HG02571 (cell line): Measurements from ENCODE around the gene UPK3A.
"Not testable (repeated sequence)": the region's sequence is repeated elsewhere in the genome, so short reads cannot be mapped to it uniquely, and the experiment has no call there.

Experiments used
- ATAC-seq: cut with Tn5 transposase; IDR thresholded peaks from one replicate; pipeline ENCODE4 v1.9.1; 2021; ENCODE audit warnings: mild to moderate bottlenecking, moderate library complexity; ENCODE audit not compliant: unreplicated experiment

The UPK3A gene

DNA sequence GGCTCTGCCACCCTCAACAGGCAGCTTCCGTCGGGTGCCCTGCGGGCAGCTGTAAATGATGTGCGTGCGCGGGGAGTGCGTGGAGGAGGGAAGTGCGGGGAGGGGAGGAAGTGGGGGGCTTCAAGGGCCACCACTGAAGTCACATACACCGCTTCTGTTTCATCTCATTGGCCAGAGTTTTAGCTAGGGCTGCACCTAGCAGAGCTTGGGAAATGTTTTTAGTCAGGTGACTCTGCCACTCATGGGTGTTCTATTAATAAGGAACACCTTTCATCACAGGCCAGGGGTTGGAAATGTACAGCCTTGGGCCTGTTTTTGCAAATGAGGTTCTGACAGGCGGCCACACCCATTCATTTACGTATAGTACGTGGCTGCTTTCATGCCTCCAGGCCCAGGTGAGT lies 39.6 kb downstream of the UPK3A start:
- ATAC-seq: no peak

DNA sequence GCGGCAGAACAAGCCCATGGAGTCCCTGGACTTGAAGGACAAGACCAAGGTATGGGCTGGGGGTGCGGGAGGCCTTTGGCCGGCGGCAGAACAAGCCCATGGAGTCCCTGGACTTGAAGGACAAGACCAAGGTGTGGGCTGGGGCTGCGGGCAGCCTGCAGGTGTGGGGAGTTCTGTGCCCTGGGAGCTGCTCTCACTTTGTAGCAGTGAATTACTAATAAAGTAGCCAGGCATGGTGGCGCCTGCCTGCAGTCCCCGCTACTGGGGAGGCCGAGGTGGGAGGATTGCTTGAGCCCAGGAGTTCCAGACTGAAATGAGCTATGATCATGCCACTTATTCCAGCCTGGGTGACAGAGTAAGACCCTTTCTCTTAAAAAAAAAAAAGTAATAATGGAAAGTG lies 43.5 kb downstream of the UPK3A start:
- not testable (repeated sequence) for ATAC-seq

- ATAC-seq: no peak
These were observed 44.2 kb downstream of the UPK3A start for GRCh38 chr22:45328822-45329529.

DNA sequence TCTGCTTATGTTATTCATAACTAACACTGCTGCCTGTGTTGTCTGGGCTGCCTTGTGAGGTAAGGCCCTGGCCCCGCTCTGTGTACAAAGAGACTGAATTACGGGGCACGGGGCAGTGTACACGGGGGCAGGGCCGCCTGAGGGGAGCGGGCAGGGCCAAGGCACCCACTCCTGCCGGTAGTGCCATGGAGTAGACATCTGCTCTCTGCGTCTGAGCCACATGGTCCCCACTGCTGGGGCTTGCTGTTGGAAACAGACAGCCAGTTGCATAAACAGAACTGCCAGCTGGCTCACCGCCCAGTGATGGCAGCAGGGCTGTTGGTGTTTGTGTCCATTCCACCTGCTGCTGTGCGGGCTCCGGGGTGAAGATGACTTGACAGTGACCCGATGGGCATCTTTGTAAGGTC lies 44.8 kb downstream of the UPK3A start:
- no peak for ATAC-seq

DNA sequence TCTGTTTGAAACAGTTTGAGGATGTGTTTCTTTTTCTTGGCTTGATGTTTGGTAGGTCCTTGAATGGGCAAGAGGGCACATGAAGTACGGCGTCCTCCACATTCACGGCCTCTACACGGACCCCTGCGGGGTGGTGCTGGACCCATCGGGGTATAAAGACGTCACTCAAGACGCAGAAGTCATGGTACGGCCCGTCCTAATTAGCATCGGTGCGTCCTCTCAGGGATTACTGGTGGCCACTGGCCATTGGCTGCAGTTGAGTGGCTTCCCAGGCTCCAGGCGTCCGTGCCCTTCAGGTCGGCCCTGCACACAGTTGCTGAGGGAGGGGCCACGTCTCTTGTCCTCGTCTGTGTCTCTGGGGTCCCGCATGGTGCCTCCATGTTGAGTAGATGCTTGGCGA lies 45.8 kb downstream of the UPK3A start:
- no peak for ATAC-seq

GRCh38 chr22:45331486-45331885 lies 46.7 kb downstream of the UPK3A start:
- ATAC-seq: no peak

- no peak for ATAC-seq
These were observed 47.3 kb downstream of the UPK3A start for GRCh38 chr22:45332001-45332400.

DNA sequence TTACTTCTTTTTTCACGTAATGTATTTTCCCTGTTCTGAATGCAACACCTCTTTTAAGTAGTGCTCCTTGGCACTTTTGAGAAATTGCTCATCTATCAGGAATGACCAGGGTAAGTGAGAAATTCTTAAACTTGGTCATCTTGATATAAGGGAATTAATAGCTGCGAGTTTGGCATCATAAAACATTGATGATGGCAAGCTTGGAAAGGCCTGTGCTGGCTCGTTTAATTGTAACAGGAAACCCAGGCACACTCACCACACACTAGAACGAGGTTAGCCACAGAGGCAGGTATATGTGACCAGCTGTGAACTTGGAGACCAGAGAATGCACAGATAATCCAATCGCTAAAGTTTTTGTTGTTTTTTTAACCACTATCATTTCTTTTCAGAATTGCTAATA lies 49.3 kb downstream of the UPK3A start:
- no peak for ATAC-seq

GRCh38 chr22:45334528-45334927 lies 49.8 kb downstream of the UPK3A start:
- ATAC-seq: no peak

DNA sequence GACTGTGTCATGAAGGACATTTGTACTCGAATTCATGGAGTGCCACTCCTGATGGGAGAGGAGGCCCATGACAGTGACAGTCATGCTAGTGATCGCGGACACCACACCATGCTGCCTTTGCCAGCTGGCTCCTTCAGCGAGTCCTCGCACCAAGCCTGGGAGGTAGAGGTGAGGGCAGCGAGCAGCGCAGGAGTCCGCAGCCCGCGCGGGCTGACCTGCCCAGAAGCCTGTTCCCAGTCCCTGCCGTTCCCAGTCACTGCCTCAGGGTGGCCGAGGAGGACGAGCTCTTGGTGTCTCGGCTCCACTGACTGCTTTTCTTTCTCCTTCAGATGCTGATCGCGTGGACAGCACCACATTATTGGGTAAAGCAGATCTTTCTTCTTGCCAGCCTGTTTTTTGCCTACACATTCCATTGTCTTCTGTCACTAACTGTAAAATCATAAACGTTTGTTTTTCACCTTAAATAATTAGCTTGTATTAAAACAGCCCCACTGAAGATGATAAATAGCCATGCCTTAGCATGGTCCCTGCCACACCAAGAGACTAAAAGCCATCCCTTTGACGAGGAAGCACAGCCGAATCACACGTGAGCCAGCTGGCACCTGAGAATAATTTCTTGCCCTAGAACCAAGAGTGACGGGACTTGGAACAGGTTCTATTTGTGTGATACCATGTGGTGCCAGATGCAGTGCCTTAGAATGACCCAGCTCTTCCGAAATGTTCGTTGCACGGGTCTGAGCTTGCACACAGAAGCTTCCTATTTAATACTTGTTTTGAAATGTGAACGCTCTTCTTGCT lies 50.5 kb downstream of the UPK3A start:
- ATAC-seq: no peak

DNA sequence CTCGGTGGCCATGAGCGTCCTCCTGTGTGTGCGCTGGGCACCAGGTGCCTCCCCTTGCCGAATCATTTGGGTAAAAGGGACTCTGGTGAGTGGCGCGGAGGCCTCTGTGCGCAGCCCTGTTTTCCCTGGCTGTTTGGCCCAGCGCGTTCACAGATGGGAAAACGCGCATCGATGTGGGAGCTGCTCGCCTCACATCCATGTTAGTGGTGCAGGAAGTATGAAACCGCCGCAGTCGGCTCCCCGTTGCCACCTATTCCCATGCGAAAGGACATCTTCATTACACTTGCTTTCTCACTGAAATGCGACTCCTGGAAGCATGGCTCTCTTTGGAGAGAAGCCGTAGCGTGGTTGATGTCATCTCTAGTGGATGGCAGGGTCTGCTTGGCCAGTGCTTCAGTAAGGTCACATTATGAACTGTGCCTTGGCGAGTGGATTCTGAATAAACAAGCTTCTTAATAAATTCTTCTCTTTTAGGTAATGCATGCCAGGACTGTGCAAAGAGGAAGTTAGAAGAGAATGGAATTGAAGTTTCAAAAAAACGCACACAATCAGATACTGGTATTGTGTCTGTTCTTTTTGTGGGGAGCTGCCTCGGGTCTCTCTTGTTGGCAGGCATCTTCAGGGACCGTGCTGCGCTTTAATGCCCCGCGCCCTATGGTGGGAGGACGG lies 51.2 kb downstream of the UPK3A start:
- no peak for ATAC-seq

DNA sequence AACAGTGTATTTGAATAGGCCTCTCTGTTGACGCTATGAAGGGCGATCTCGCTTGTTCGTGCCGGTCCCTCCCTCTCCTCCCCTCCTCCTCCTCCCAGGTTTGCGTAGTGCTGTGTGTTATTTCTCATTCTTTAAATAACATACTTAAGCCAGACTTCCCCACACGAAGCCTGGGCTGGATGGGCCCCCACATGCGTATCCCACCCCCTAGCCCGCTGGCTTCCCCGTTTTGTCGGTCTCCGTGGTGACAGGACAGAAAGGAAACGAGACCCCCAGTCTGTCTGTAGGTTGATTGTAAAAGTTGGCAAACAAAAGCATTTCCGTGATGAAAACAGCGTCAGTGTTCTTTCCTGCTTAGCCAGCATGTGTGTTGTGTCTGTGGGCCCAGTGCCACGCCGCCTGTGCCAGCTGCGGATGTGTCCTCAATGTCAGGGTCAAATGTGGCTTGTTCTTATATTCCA lies 52.3 kb downstream of the UPK3A start:
- ATAC-seq: no peak

DNA sequence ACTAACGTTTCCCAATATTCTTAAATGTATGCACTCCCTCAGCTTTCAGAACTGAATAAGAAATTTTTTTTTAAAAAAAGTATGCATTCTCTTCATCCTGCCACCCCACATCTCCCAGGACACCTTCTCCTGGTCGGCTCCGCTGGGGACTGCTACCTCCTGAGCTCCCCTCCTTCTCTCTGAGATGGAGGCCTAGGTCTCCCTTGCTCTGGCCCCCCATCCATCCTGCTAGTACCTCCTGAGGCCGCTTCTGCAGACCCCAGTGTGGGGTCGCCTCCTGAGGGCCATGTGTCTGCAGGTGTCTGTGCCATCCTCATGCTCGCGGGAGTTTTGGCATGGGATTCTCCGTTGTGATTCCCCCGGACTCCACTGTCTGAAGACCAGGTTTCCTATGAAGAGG lies 52.8 kb downstream of the UPK3A start:
- ATAC-seq: no peak

GRCh38 chr22:45338795-45339194 lies 54.0 kb downstream of the UPK3A start:
- no peak for ATAC-seq

DNA sequence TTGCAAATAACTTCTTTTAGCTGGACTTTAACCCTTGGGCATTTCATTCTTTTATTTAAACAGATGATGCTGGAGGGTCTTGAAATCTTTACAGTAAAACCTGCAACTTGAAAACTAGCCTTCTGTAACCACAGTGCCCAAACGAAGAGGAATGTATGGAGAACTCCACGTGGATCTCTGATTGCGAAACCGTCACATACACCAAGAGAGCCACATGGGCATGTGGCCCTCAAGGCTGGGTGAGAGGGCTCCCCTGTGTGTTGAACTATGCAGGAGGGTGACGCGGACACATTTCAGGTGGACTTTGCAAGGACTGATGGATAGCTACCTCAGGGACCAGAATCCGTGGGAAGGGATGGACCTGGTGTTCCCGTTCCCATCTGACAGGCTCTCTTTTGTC lies 55.6 kb downstream of the UPK3A start:
- no peak for ATAC-seq

GRCh38 chr22:45341498-45341897 lies 56.7 kb downstream of the UPK3A start:
- ATAC-seq: no peak

GRCh38 chr22:45343143-45343542 lies 58.4 kb downstream of the UPK3A start:
- ATAC-seq: no peak

DNA sequence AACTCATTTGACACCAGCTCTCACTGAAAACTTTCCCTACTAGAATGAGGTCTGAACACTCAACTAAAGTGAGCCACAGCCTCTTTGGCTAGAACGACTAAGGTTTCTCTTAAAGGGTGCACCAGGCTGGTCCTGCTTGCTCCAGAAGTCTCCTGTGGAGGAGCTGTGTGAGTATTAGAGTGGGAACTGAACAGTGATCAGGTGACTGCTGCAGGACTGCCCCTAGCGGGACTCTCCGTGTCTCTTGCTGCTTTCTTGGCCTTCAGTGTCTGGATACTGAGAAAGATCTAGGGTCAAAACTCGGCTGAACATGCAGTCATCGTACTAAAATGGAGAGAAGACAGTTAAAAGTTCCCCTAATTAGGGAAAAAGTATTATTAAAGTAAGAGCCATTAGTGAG lies 59.6 kb downstream of the UPK3A start:
- ATAC-seq: no peak
